ENCODE measurements around the gene ELOVL7. TPM values are rescaled to one million over a fixed set of nuclear protein-coding genes. Genes with fewer than 3 reads are reported as not detected.

Gene ELOVL7
- total RNA-seq, 1 experiment from 2014 or later, result 20.0 TPM

DNA sequence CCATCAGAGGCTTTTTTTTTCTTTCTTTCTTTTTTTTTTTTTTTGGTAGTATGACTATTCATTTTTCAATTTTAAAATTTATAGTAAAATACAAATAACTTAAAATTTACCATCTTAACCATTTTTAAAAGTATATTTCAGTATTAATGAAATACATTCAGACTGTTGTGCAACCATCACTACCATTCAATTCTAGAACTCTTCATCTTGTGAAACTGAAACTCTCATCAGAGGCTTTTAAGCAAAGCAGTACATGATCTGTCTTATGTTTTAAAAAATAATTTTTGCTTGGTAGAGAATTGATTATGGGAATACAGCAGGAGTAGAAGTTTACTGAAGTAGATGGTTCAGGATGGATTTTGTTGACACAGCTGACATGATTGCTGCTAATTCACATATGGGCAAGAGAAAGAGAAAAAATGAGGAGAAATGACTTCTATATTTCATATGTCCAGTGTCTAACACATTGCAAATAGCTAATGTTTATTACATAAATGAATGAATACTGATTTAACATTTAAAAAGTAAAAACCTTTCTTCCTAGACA lies 13.4 kb downstream of the ELOVL7 start:
- Histone ChIP-seq H3K79me2 (ENCODE audit: insufficient read depth, low read length) (peaks cover 20% of the 10 kb centered on the region), H3K4me1 (ENCODE audit: control insufficient read depth in 1 of 2, insufficient read depth in 2 of 2, low read length in 2 of 2) (peaks cover 0 to 3% of the 10 kb centered on the region in 2 experiments; a peak in 1 of 4 replicates), H3K36me3 (ENCODE audit: control insufficient read depth in 1 of 2, insufficient read depth in 2 of 2, low read length in 2 of 2) (no peaks in the 10 kb centered on the region), H3K27ac (ENCODE audit: low read depth, low read length) (no peak overlapping the region), H3K9ac (ENCODE audit: low read length) (no peak overlapping the region), H4K20me1 (ENCODE audit: insufficient read depth) (no peaks in the 10 kb centered on the region), H3K4me3 (replicated peaks in 1 of 2; ENCODE audit: low read depth in 1 of 2, low read length in 2 of 2) (no peak overlapping the region), H3K9me2 (ENCODE audit: insufficient read depth) (no peaks in the 10 kb centered on the region), H2AFZ (ENCODE audit: low read depth, low read length, poor library complexity, severe bottlenecking) (no peak overlapping the region), H3K4me2 (ENCODE audit: low read length) (no peak overlapping the region), H3K9me3 (ENCODE audit: control insufficient read depth in 1 of 2, insufficient read depth in 1 of 2, low read depth in 1 of 2, low read length in 2 of 2) (no peaks in the 10 kb centered on the region), H3K27me3 (ENCODE audit: insufficient read depth, low read length) (no peaks in the 10 kb centered on the region)
- ChIA-PET CTCF (no interaction called here), RAD21 (ENCODE audit: low non-redundant PET in 1 of 2, low total read pairs in 2 of 2, uncharacterized antibody in 2 of 2, unreplicated experiment in 2 of 2) (no interaction called here), POLR2A (no interaction called here)
- DNase-seq (ENCODE audit: low read depth, low spot score) (no peak), ATAC-seq (no peak)
- intact Hi-C loops (cut with micrococcal nuclease), result no loop called here
- TF ChIP-seq SRF (IDR thresholded peaks at IDR 0.05; ENCODE audit: low read depth), result no peak
- no peak for TF ChIP-seq EZH2 (IDR thresholded peaks at IDR 0.05)
- TF ChIP-seq TCF7L2 (IDR thresholded peaks at IDR 0.05; ENCODE audit: borderline replicate concordance, extremely low read depth, insufficient read depth, insufficient read length), result no peak
- TF ChIP-seq POLR2AphosphoS5 (IDR thresholded peaks at IDR 0.05; ENCODE audit: low read depth, low read length), result no peak
- no peak for TF ChIP-seq EGR1 (IDR thresholded peaks at IDR 0.05; ENCODE audit: low read depth)
- TF ChIP-seq, protein P1, sequence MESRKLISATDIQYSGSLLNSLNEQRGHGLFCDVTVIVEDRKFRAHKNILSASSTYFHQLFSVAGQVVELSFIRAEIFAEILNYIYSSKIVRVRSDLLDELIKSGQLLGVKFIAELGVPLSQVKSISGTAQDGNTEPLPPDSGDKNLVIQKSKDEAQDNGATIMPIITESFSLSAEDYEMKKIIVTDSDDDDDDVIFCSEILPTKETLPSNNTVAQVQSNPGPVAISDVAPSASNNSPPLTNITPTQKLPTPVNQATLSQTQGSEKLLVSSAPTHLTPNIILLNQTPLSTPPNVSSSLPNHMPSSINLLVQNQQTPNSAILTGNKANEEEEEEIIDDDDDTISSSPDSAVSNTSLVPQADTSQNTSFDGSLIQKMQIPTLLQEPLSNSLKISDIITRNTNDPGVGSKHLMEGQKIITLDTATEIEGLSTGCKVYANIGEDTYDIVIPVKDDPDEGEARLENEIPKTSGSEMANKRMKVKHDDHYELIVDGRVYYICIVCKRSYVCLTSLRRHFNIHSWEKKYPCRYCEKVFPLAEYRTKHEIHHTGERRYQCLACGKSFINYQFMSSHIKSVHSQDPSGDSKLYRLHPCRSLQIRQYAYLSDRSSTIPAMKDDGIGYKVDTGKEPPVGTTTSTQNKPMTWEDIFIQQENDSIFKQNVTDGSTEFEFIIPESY (IDR thresholded peaks at IDR 0.05; ENCODE audit: extremely low read depth, insufficient replicate concordance, low read length), result no peak
- no peak for TF ChIP-seq YY1 (IDR thresholded peaks at IDR 0.05; ENCODE audit: extremely low read depth, insufficient replicate concordance, low read depth, low read length)
- TF ChIP-seq ZFX (IDR thresholded peaks at IDR 0.05), result no peak
- TF ChIP-seq ATF3 (IDR thresholded peaks at IDR 0.05), result no peak
- no peak for TF ChIP-seq CEBPB (IDR thresholded peaks at IDR 0.05; ENCODE audit: low read depth)
- TF ChIP-seq SP1 (IDR thresholded peaks at IDR 0.05; ENCODE audit: low read depth), result no peak
- TF ChIP-seq ZNF274 (IDR thresholded peaks at IDR 0.05; ENCODE audit: low read depth, low read length), result no peak
- TF ChIP-seq, protein P2, sequence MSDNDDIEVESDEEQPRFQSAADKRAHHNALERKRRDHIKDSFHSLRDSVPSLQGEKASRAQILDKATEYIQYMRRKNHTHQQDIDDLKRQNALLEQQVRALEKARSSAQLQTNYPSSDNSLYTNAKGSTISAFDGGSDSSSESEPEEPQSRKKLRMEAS (IDR thresholded peaks at IDR 0.05), result no peak
- no peak for TF ChIP-seq RAD21 (IDR thresholded peaks at IDR 0.05; ENCODE audit: low read depth)
- no peak for TF ChIP-seq EZH2phosphoT487 (IDR thresholded peaks at IDR 0.05; ENCODE audit: borderline replicate concordance)
- TF ChIP-seq SIN3A (IDR thresholded peaks at IDR 0.05; ENCODE audit: low read depth), result no peak
- no peak for TF ChIP-seq POLR2A (IDR thresholded peaks at IDR 0.05; ENCODE audit: borderline replicate concordance, extremely low read depth, insufficient read depth, insufficient read length)
- TF ChIP-seq CBX3 (IDR thresholded peaks at IDR 0.05; ENCODE audit: low read depth), result no peak
- TF ChIP-seq JUND (IDR thresholded peaks at IDR 0.05), result no peak
- TF ChIP-seq ELF1 (IDR thresholded peaks at IDR 0.05; ENCODE audit: borderline replicate concordance, low read depth), result no peak
- BruUV-seq (replicated peaks), result no TSS peak
